DOHH2 (cell line): ENCODE results near the gene PCED1B.

Source experiments
- H3F3A ChIP-seq: fragments of 200-600 bp; sonication (generic), shearing (Covaris generic); 2 replicates; pipeline ENCODE4 v1.6.0; 2016; ENCODE audit warnings: antibody characterized with exemption, mild to moderate bottlenecking; ENCODE audit not compliant: control insufficient read depth, insufficient read depth
- H3K27ac ChIP-seq: fragments of 200-600 bp; sonication (generic); 2 replicates; pipeline ENCODE4 v1.5.1; 2014; ENCODE audit warnings: low read depth, mild to moderate bottlenecking, low read length, moderate library complexity
- H3K27me3 ChIP-seq: fragments of 200-600 bp; sonication (generic); 2 replicates; pipeline ENCODE4 v1.6.1; 2014; ENCODE audit warnings: mild to moderate bottlenecking, low read length, mixed read lengths; ENCODE audit not compliant: control insufficient read depth
- H3K36me3 ChIP-seq: fragments of 200-600 bp; sonication (generic); 2 replicates; pipeline ENCODE4 v1.6.1; 2014; ENCODE audit warnings: mild to moderate bottlenecking, low read length, moderate library complexity, mixed read lengths; ENCODE audit not compliant: control insufficient read depth
- H3K4me1 ChIP-seq: fragments of 200-600 bp; sonication (generic); 2 replicates; pipeline ENCODE4 v1.6.1; 2014; ENCODE audit warnings: mild to moderate bottlenecking, low read length, mixed read lengths; ENCODE audit not compliant: control insufficient read depth
- H3K4me2 ChIP-seq: fragments of 200-600 bp; sonication (generic); 2 replicates; pipeline ENCODE4 v1.6.0; 2014; ENCODE audit warnings: mild to moderate bottlenecking, low read length, moderate library complexity
- H3K4me3 ChIP-seq: fragments of 200-600 bp; sonication (generic); 2 replicates; pipeline ENCODE4 v1.5.1; 2014; ENCODE audit warnings: mild to moderate bottlenecking, low read length, mixed read lengths
- H3K79me2 ChIP-seq: fragments of 200-600 bp; sonication (generic); 2 replicates; pipeline ENCODE4 v1.6.1; 2014; ENCODE audit warnings: mild to moderate bottlenecking, low read length, mixed read lengths; ENCODE audit not compliant: control insufficient read depth
- H3K9me2 ChIP-seq: fragments of 200-600 bp; sonication (generic); replicated peaks from 2 replicates; pipeline ENCODE4 v1.6.1; 2014; ENCODE audit warnings: mild to moderate bottlenecking, low read length, mixed read lengths; ENCODE audit not compliant: control insufficient read depth
- H3K9me3 ChIP-seq: fragments of 200-600 bp; sonication (generic); 2 replicates; pipeline ENCODE4 v1.6.1; 2014; ENCODE audit warnings: antibody characterized with exemption, low read length, mixed read lengths; ENCODE audit not compliant: control insufficient read depth, insufficient read depth
- H4K20me1 ChIP-seq: fragments of 200-600 bp; sonication (generic); 2 replicates; pipeline ENCODE4 v1.6.0; 2014; ENCODE audit warnings: low read depth, mild to moderate bottlenecking, antibody characterized with exemption, low read length, moderate library complexity; ENCODE audit not compliant: control insufficient read depth, insufficient read depth
- CTCF ChIP-seq: fragments of 200-600 bp; sonication (generic); IDR thresholded peaks from one replicate; pipeline ENCODE4 v1.5.1; 2014; ENCODE audit warnings: antibody characterized with exemption, mild to moderate bottlenecking, low read depth, low read length; ENCODE audit not compliant: poor library complexity, severe bottlenecking
- EZH2phosphoT487 ChIP-seq: fragments of 200-600 bp; sonication (generic); IDR thresholded peaks from 2 replicates; pipeline ENCODE4 v1.6.1; 2017; ENCODE audit warnings: borderline replicate concordance, mild to moderate bottlenecking, antibody characterized with exemption, low read length, moderate library complexity, mixed read lengths

Gene PCED1B

GRCh38 chr12:47207340-47207717 is 127.9 kb downstream of the PCED1B start:
- H3K9me2 ChIP-seq, result no peaks in the 10 kb centered on the region
- H3K27me3 ChIP-seq, result no peaks in the 10 kb centered on the region
- H3F3A ChIP-seq, result peaks cover 22% of the 10 kb centered on the region
- H3K4me1 ChIP-seq, result peaks cover 54% of the 10 kb centered on the region
- TF ChIP-seq CTCF (no peak), EZH2phosphoT487 (no peak)
- H3K36me3 ChIP-seq, result peaks cover 43% of the 10 kb centered on the region
- H3K4me3 ChIP-seq, result peak overlapping the region; percentile 62
- no peaks in the 10 kb centered on the region for H4K20me1 ChIP-seq
- H3K79me2 ChIP-seq, result peaks cover 3% of the 10 kb centered on the region
- H3K27ac ChIP-seq, result peak overlapping the region; percentile 94
- H3K9me3 ChIP-seq, result no peaks in the 10 kb centered on the region
- peak overlapping the region; percentile 72 for H3K4me2 ChIP-seq

- Histone ChIP-seq H3K4me2 (peak overlapping the region; percentile 72), H3K27me3 (no peaks in the 10 kb centered on the region), H3K9me2 (no peaks in the 10 kb centered on the region), H4K20me1 (no peaks in the 10 kb centered on the region), H3K4me3 (peak overlapping the region; percentile 62), H3F3A (peaks cover 22% of the 10 kb centered on the region), H3K27ac (peak overlapping the region; percentile 94), H3K4me1 (peaks cover 59% of the 10 kb centered on the region), H3K36me3 (peaks cover 45% of the 10 kb centered on the region), H3K9me3 (no peaks in the 10 kb centered on the region), H3K79me2 (peaks cover 8% of the 10 kb centered on the region)
- TF ChIP-seq CTCF (no peak), EZH2phosphoT487 (no peak)
Observed at GRCh38 chr12:47207829-47208248, 128.4 kb downstream of the PCED1B start.

- Histone ChIP-seq H3K4me1 (peaks cover 70% of the 10 kb centered on the region), H4K20me1 (no peaks in the 10 kb centered on the region), H3F3A (peaks cover 33% of the 10 kb centered on the region), H3K4me2 (peak overlapping the region; percentile 72), H3K36me3 (peaks cover 45% of the 10 kb centered on the region), H3K27ac (peak overlapping the region; percentile 94), H3K79me2 (peaks cover 13% of the 10 kb centered on the region), H3K9me2 (no peaks in the 10 kb centered on the region), H3K27me3 (no peaks in the 10 kb centered on the region), H3K9me3 (no peaks in the 10 kb centered on the region), H3K4me3 (peak overlapping the region; percentile 62)
- TF ChIP-seq EZH2phosphoT487 (no peak), CTCF (no peak)
Observed at GRCh38 chr12:47209014-47209413, 129.6 kb downstream of the PCED1B start.

- Histone ChIP-seq H3K27me3 (no peaks in the 10 kb centered on the region), H4K20me1 (no peaks in the 10 kb centered on the region), H3K9me3 (no peaks in the 10 kb centered on the region), H3K36me3 (peaks cover 34% of the 10 kb centered on the region), H3K4me2 (no peak overlapping the region), H3K4me1 (peaks cover 81% of the 10 kb centered on the region), H3K4me3 (no peak overlapping the region), H3K9me2 (no peaks in the 10 kb centered on the region), H3K27ac (no peak overlapping the region), H3F3A (peaks cover 40% of the 10 kb centered on the region), H3K79me2 (peaks cover 26% of the 10 kb centered on the region)
- TF ChIP-seq EZH2phosphoT487 (no peak), CTCF (no peak)
Observed at GRCh38 chr12:47210776-47211175, 131.4 kb downstream of the PCED1B start.
